ENCODE data around the gene FBLL1.
"Not testable (repeated sequence)": the region's sequence is repeated elsewhere in the genome, so short reads cannot be mapped to it uniquely, and the experiment has no call there.

Gene FBLL1

GRCh38 chr5:168530621-168531150 is 1.6 kb downstream of the FBLL1 start:
- DNase-seq (ENCODE audit: low read depth), result no peak
- H3K4me3 ChIP-seq (ENCODE audit: low read depth, low read length), result no peak overlapping the region
- in situ Hi-C loops (cut with HindIII; ENCODE audit: low sequenced_read_pairs), result no loop called here
- TF ChIP-seq CTCF (IDR thresholded peaks at IDR 0.05; ENCODE audit: low read depth, low read length, missing control alignments), result no peak

GRCh38 chr5:168531191-168531590 is 2.1 kb downstream of the FBLL1 start:
- no peak overlapping the region for H3K4me3 ChIP-seq (ENCODE audit: low read depth, low read length)
- DNase-seq (ENCODE audit: low read depth), result no peak
- TF ChIP-seq CTCF (IDR thresholded peaks at IDR 0.05; ENCODE audit: low read depth, low read length, missing control alignments), result no peak
- in situ Hi-C loops (cut with HindIII; ENCODE audit: low sequenced_read_pairs), result no loop called here

GRCh38 chr5:168531987-168532864 is 3.1 kb downstream of the FBLL1 start:
- H3K4me3 ChIP-seq (ENCODE audit: low read depth, low read length), result no peak overlapping the region
- no peak for TF ChIP-seq CTCF (IDR thresholded peaks at IDR 0.05; ENCODE audit: low read depth, low read length, missing control alignments)
- DNase-seq (ENCODE audit: low read depth), result no peak
- in situ Hi-C loops (cut with HindIII; ENCODE audit: low sequenced_read_pairs), result no loop called here

GRCh38 chr5:168534351-168534750 is 5.2 kb downstream of the FBLL1 start:
- DNase-seq (ENCODE audit: low read depth); H3K4me3 ChIP-seq (ENCODE audit: low read depth, low read length); in situ Hi-C loops (cut with HindIII; ENCODE audit: low sequenced_read_pairs): not testable (repeated sequence)

- in situ Hi-C loops (cut with HindIII; ENCODE audit: low sequenced_read_pairs), result no loop called here
- no peak for TF ChIP-seq CTCF (IDR thresholded peaks at IDR 0.05; ENCODE audit: low read depth, low read length, missing control alignments)
- DNase-seq (ENCODE audit: low read depth), result no peak
- H3K4me3 ChIP-seq (ENCODE audit: low read depth, low read length), result no peak overlapping the region
Measured at GRCh38 chr5:168537176-168537575, 8.1 kb downstream of the FBLL1 start.

GRCh38 chr5:168549554-168549953 is 20.4 kb downstream of the FBLL1 start:
- H3K4me3 ChIP-seq (ENCODE audit: low read depth, low read length), result no peak overlapping the region
- DNase-seq (ENCODE audit: low read depth), result no peak
- in situ Hi-C loops (cut with HindIII; ENCODE audit: low sequenced_read_pairs), result no loop called here
- no peak for TF ChIP-seq CTCF (IDR thresholded peaks at IDR 0.05; ENCODE audit: low read depth, low read length, missing control alignments)

GRCh38 chr5:168550656-168551055 is 21.6 kb downstream of the FBLL1 start:
- no peak for TF ChIP-seq CTCF (IDR thresholded peaks at IDR 0.05; ENCODE audit: low read depth, low read length, missing control alignments)
- DNase-seq (ENCODE audit: low read depth), result no peak
- H3K4me3 ChIP-seq (ENCODE audit: low read depth, low read length), result no peak overlapping the region
- in situ Hi-C loops (cut with HindIII; ENCODE audit: low sequenced_read_pairs), result no loop called here

All from astrocyte of the cerebellum (primary cell).